ENCODE measurements around the gene FGD1.

GRCh38 chrX:54419559-54420302 is 76.3 kb downstream of the FGD1 start:
- no peak for TF ChIP-seq EZH2phosphoT487 (IDR thresholded peaks at IDR 0.05; ENCODE audit: insufficient read depth, low read depth)
- no peak for TF ChIP-seq EZH2 (IDR thresholded peaks at IDR 0.05; ENCODE audit: insufficient read depth, poor library complexity, severe bottlenecking)

Data from GM23248 (cell line).